Measurements from ENCODE around the gene PSTPIP2.

DNA sequence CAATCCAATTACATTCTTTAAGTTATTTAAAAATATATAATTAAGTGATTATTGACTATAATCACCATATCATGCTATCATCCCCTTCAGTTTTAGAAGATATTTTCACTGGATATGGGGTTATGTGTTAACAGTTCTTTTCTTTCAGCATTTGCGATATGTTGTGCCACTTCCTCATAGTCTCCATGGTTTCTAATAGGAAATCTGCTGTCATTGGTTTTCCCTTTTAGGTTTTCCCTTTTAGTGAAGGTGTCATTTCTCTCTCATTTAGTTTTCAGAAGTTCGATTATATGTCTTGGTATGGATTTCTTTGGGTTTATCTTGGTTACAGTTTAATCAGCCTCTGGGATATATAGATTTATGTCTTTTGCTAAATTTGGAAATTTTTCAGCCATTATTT is 70.2 kb downstream of the PSTPIP2 start:
- TF ChIP-seq CTCF (IDR thresholded peaks at IDR 0.05) (no peak), POLR2A (IDR thresholded peaks at IDR 0.05) (no peak)
